AG04450 (cell line): ENCODE measurements around the gene DAPK2. TPM values are rescaled to one million over a fixed set of nuclear protein-coding genes. Genes with fewer than 3 reads are reported as not detected.

Experiments
- CTCF ChIA-PET: fragments of 300-600, 350-600 bp; formaldehyde crosslinking; extraction: SDS; loops from one replicate; lab custom pipeline; 2022; ENCODE audit warnings: antibody characterized with exemption, inconsistent platforms; lab: Charles Lee
- POLR2A ChIA-PET: fragments of 350-600 bp; formaldehyde crosslinking; extraction: SDS; loops from one replicate; lab custom pipeline; 2021; ENCODE audit warnings: antibody characterized with exemption, inconsistent platforms; lab: Yijun Ruan, JAX
- DNase-seq: peaks from one replicate; pipeline ENCODE4 v3.0.0-alpha.2; 2011; ENCODE audit warnings: low read depth, low spot score
- H3K27ac ChIP-seq: one replicate; pipeline ENCODE4 v1.5.1; 2012; ENCODE audit warnings: low read depth, low read length, control low read depth
- H3K27me3 ChIP-seq: one replicate; pipeline ENCODE4 v1.6.0; 2012; ENCODE audit warnings: low read length; ENCODE audit not compliant: control insufficient read depth, insufficient read depth
- H3K4me3 ChIP-seq: 2 replicates; pipeline ENCODE4 v1.5.1; 2011; ENCODE audit warnings: mild to moderate bottlenecking, low read depth, low read length, control low read depth
- H3K9me3 ChIP-seq: 2 replicates; pipeline ENCODE4 v1.5.1; 2012; ENCODE audit warnings: low read length; ENCODE audit not compliant: control insufficient read depth, insufficient read depth
- polyA plus RNA-seq: library from polyadenylated mRNA; depleted of rRNA; stranded (reverse); fragments of >200 nt; gene quantifications from 2 replicates; pipeline ENCODE4 v1.2.3, GENCODE V29; 2011
- TF ChIP-seq, protein P1 (sequence below): IDR thresholded peaks from 2 replicates; pipeline ENCODE4 v1.5.1; 2011; ENCODE audit warnings: low read depth, low read length, control low read depth, inconsistent platforms

The DAPK2 gene
- polyA plus RNA-seq, 1 experiment: 0.42 TPM

GRCh38 chr15:64019764-64020163 is 26.5 kb downstream of the DAPK2 start:
- no peak overlapping the region for H3K27ac ChIP-seq
- no peak overlapping the region for H3K4me3 ChIP-seq
- POLR2A ChIA-PET: no interaction called here
- no peak for DNase-seq
- CTCF ChIA-PET: interaction anchor here (0.6 kb wide), 1 partner anchor 31 kb away, joined by 4 read pairs; no protein-coding TSS in a partner anchor
- TF ChIP-seq, protein P1, sequence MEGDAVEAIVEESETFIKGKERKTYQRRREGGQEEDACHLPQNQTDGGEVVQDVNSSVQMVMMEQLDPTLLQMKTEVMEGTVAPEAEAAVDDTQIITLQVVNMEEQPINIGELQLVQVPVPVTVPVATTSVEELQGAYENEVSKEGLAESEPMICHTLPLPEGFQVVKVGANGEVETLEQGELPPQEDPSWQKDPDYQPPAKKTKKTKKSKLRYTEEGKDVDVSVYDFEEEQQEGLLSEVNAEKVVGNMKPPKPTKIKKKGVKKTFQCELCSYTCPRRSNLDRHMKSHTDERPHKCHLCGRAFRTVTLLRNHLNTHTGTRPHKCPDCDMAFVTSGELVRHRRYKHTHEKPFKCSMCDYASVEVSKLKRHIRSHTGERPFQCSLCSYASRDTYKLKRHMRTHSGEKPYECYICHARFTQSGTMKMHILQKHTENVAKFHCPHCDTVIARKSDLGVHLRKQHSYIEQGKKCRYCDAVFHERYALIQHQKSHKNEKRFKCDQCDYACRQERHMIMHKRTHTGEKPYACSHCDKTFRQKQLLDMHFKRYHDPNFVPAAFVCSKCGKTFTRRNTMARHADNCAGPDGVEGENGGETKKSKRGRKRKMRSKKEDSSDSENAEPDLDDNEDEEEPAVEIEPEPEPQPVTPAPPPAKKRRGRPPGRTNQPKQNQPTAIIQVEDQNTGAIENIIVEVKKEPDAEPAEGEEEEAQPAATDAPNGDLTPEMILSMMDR: no peak
- H3K9me3 ChIP-seq: peaks cover 9% of the 10 kb centered on the region
- H3K27me3 ChIP-seq: peaks cover 33% of the 10 kb centered on the region

- DNase-seq: no peak
- Histone ChIP-seq H3K27me3 (peaks cover 37% of the 10 kb centered on the region), H3K27ac (no peak overlapping the region), H3K9me3 (peaks cover 9% of the 10 kb centered on the region), H3K4me3 (no peak overlapping the region)
- CTCF ChIA-PET: no interaction called here
- POLR2A ChIA-PET: no interaction called here
- TF ChIP-seq, protein P1: no peak
These were observed 28.6 kb downstream of the DAPK2 start for GRCh38 chr15:64017591-64018163.

DNA sequence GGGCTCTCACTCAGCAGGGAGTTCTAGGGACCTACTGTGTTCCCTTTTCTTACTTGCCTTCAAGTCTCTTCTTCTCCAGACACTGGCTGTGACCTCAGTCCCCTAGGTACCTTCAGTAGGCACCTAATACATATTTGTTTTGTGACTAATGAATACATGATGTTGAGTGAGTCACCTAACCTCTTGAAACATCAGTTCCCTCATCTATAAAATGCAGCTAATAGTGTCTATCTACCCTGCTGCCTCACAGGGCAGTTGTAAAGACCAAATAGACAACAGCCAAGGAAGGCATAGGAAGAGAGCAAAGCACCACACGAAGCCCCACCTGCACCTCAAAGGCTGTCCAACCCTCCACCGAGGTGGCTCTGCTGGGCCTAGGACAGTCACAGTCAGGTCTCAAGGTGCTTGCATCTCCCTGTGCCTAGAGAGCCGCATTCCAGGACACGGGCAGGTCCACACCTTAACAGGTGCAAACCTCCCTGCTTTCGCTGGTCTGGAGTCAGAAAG is 29.1 kb downstream of the DAPK2 start:
- ChIA-PET CTCF (no interaction called here), POLR2A (no interaction called here)
- no peak for DNase-seq
- TF ChIP-seq, protein P1: no peak
- Histone ChIP-seq H3K4me3 (no peak overlapping the region), H3K27ac (no peak overlapping the region), H3K9me3 (peaks cover 9% of the 10 kb centered on the region), H3K27me3 (peaks cover 35% of the 10 kb centered on the region)

DNA sequence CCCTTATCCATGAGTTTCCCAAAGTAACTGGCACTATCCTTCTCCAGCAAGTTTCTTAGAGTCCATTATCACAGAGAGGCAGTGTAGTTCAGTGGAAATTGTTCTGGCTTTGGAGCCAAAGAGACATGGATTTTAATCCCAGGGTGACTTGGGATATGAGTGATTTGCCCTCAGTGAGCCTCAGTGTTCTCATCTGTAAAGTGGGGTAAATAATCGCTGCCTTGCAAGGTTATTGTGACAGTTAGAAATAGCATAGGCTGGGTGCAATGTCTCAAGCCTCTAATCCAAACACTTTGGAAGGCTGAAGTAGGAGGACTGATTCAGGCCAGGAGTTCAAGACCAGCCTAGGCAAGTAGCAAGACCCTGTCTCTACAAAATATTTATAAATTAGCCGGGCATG is 30.0 kb downstream of the DAPK2 start:
- no peak overlapping the region for H3K4me3 ChIP-seq
- H3K27ac ChIP-seq: no peak overlapping the region
- no peak for DNase-seq
- H3K27me3 ChIP-seq: peaks cover 32% of the 10 kb centered on the region
- POLR2A ChIA-PET: no interaction called here
- H3K9me3 ChIP-seq: peaks cover 9% of the 10 kb centered on the region
- CTCF ChIA-PET: no interaction called here
- TF ChIP-seq, protein P1: no peak

DNA sequence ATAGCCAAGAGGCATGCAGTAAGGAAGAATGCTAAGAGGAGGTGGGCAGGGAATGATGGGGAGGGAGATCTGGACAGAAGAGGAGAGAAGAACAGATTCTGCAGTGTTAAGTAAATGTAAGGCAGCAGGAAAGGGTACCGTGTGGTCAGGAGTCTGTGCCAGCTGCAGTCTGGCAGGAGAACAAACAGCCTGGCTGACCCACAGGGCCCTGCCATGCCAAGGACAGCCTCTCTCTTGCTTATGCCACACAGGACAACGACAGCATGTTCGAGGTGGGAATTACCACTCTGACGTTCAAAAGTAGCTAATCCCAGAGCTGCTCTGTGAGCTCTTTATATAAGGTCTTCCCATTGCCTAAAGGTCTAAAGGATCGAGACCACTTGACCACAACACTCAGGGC is 31.3 kb downstream of the DAPK2 start:
- ChIA-PET POLR2A (no interaction called here), CTCF (interaction anchor here (0.7 kb wide), 1 partner anchor 390 kb away, joined by 3 read pairs; no protein-coding TSS in a partner anchor)
- Histone ChIP-seq H3K27ac (no peak overlapping the region), H3K27me3 (peaks cover 21% of the 10 kb centered on the region), H3K4me3 (no peak overlapping the region), H3K9me3 (peaks cover 3% of the 10 kb centered on the region; the same call in 1 of the 2 replicates)
- DNase-seq: no peak
- TF ChIP-seq, protein P1: no peak
